Keratinocyte (primary cell): ENCODE results near the gene CAT. TPM values are rescaled to one million over a fixed set of nuclear protein-coding genes. Genes with fewer than 3 reads are reported as not detected.

Experiments used
- DNase-seq: peaks from one replicate; pipeline ENCODE4 v3.0.0-alpha.2; 2011; ENCODE audit warnings: low read depth, missing footprints, low spot score
- FAIRE-seq: peaks from 2 replicates; lab custom pipeline; 2011; peaks lifted over from hg19 to GRCh38; lab: Jason Lieb, UNC
- H2AFZ ChIP-seq: 2 replicates; pipeline ENCODE4 v1.6.0; 2012; ENCODE audit warnings: low read length, control low read depth, inconsistent platforms; ENCODE audit not compliant: control insufficient read depth
- H3K27ac ChIP-seq: 2 replicates; pipeline ENCODE4 v1.5.1; 2011; ENCODE audit warnings: low read length; ENCODE audit not compliant: control insufficient read depth, insufficient read depth
- H3K27me3 ChIP-seq: 3 replicates; pipeline ENCODE4 v1.6.0; 2011; ENCODE audit warnings: low read length; ENCODE audit not compliant: control insufficient read depth, insufficient read depth; ENCODE audit errors: extremely low read depth
- H3K36me3 ChIP-seq, 2 experiments: 2 replicates in 1 of 2; 3 replicates in 1 of 2; pipeline ENCODE4 v1.5.1; 2011; ENCODE audit warnings: low read length in 2 of 2, mild to moderate bottlenecking in 1 of 2; ENCODE audit not compliant: control insufficient read depth in 2 of 2, insufficient read depth in 2 of 2; ENCODE audit errors: extremely low read depth in 1 of 2
- H3K4me1 ChIP-seq: 3 replicates; pipeline ENCODE4 v1.5.1; 2011; ENCODE audit warnings: low read length; ENCODE audit not compliant: control insufficient read depth, insufficient read depth; ENCODE audit errors: extremely low read depth
- H3K4me2 ChIP-seq: 3 replicates; pipeline ENCODE4 v1.6.0; 2011; ENCODE audit warnings: low read depth, low read length; ENCODE audit not compliant: control insufficient read depth, insufficient read depth; ENCODE audit errors: extremely low read depth
- H3K4me3 ChIP-seq, 3 experiments: fragments of 200-600 bp in 1 of 3; sonication (generic) in 1 of 3; 2 replicates in 2 of 3; 3 replicates in 1 of 3; pipeline ENCODE4 v1.5.1; 2011 to 2016; ENCODE audit warnings: low read length in 3 of 3, mild to moderate bottlenecking in 3 of 3, control low read depth in 2 of 3, inconsistent platforms in 1 of 3, low read depth in 1 of 3, mixed read lengths in 1 of 3, mixed run types in 1 of 3, moderate library complexity in 1 of 3; ENCODE audit not compliant: control insufficient read depth in 2 of 3, insufficient read depth in 2 of 3; ENCODE audit errors: extremely low read depth in 1 of 3
- H3K79me2 ChIP-seq: 2 replicates; pipeline ENCODE4 v1.6.0; 2012; ENCODE audit warnings: low read length; ENCODE audit not compliant: control insufficient read depth, insufficient read depth
- H3K9ac ChIP-seq: 3 replicates; pipeline ENCODE4 v1.6.0; 2011; ENCODE audit warnings: low read length; ENCODE audit not compliant: control insufficient read depth, insufficient read depth; ENCODE audit errors: extremely low read depth
- H3K9me1 ChIP-seq: 3 replicates; pipeline ENCODE4 v1.6.0; 2011; ENCODE audit warnings: low read length; ENCODE audit not compliant: control insufficient read depth, insufficient read depth; ENCODE audit errors: extremely low read depth
- H3K9me3 ChIP-seq: 2 replicates; pipeline ENCODE4 v1.5.1; 2012; ENCODE audit warnings: low read depth, low read length; ENCODE audit not compliant: control insufficient read depth
- H4K20me1 ChIP-seq: 3 replicates; pipeline ENCODE4 v1.6.0; 2011; ENCODE audit warnings: low read length; ENCODE audit not compliant: control insufficient read depth, insufficient read depth; ENCODE audit errors: extremely low read depth
- CTCF ChIP-seq, 3 experiments: IDR thresholded peaks in 1 of 3; conservative IDR thresholded peaks in 1 of 3; optimal IDR thresholded peaks in 1 of 3; 2 replicates in 2 of 3; 3 replicates in 1 of 3; pipeline versions ENCODE3 to v1.5.1; 2011; ENCODE audit warnings: low read length in 3 of 3, mild to moderate bottlenecking in 3 of 3, moderate library complexity in 2 of 3, control low read depth in 1 of 3, inconsistent platforms in 1 of 3; ENCODE audit not compliant: insufficient read depth in 2 of 3; ENCODE audit errors: extremely low read depth in 1 of 3
- EZH2 ChIP-seq: IDR thresholded peaks from one replicate; pipeline ENCODE4 v1.6.1; 2012; ENCODE audit warnings: inconsistent platforms, mild to moderate bottlenecking, low read length, moderate library complexity
- dilution Hi-C: fragments of 300-500 bp; cut with MboI; formaldehyde crosslinking; loops from one replicate; pipeline ENCODE4 v1.7.0; 2020; ENCODE audit warnings: low sequenced_read_pairs; ENCODE audit not compliant: extremely low pct_ligation_motif_present
- polyA plus RNA-seq, 5 experiments: library from polyadenylated mRNA; depleted of rRNA in 3 of 5; stranded (reverse) in 3 of 5; stranded (forward) in 1 of 5; unstranded in 1 of 5; fragments of >200 nt; gene quantifications; 1 replicate in 1 of 5; 2 replicates in 3 of 5; 3 replicates in 1 of 5; pipeline versions ENCODE4 v1.2.1 to v1.2.3, GENCODE V29; 2011 to 2012; ENCODE audit warnings: missing spikeins in 2 of 5, low read depth in 1 of 5, low replicate concordance in 1 of 5

CAT gene
- polyA plus RNA-seq, 1 donor (not counting 4 experiments of a cell fraction or from before 2014, with no cell fraction given): 94.8 TPM

- no peak for FAIRE-seq
- H3K4me2 ChIP-seq: no peak overlapping the region
- dilution Hi-C loops: no loop called here
Measured at GRCh38 chr11:34413263-34413662, 25.5 kb upstream of the CAT start.

DNA sequence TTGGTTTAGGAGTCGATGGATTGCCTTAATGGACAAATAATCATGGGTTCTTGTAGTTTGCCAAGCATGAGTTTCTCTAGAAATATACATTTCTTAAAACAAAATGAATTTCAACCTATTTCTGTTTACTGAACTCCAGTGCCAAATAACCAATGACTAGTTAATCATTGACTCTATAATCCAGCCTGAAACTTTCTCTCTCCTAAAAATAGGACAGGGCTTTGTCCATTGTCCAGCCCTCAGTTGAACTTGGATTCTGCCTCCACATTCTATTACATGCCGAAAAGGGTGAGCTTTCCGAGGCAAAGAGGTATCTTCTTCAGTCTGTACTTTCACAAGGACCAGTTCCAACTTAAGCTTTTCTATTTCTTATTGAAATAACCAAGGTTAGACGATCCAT, 23.2 kb upstream of the CAT start:
- dilution Hi-C loops: no loop called here

More at GRCh38 chr11:34413263-34413662, 25.5 kb upstream of the CAT start:
- Histone ChIP-seq H3K36me3 (no peaks in the 10 kb centered on the region), H3K4me1 (no peaks in the 10 kb centered on the region), H3K4me3 (no peak overlapping the region), H3K9ac (no peak overlapping the region), H3K79me2 (no peaks in the 10 kb centered on the region), H4K20me1 (no peaks in the 10 kb centered on the region), H3K27ac (no peak overlapping the region), H3K9me1 (no peaks in the 10 kb centered on the region), H2AFZ (no peak overlapping the region), H3K9me3 (peaks cover 2% of the 10 kb centered on the region), H3K27me3 (no peaks in the 10 kb centered on the region)
- TF ChIP-seq CTCF (optimal IDR thresholded peaks at IDR 0.05 in 1 of 3, IDR thresholded peaks at IDR 0.05 in 1 of 3, conservative IDR thresholded peaks at IDR 0.05 in 1 of 3; ENCODE audit: extremely low read depth in 1 of 3, insufficient read depth in 2 of 3, low read length in 3 of 3): no peak
- no peak for TF ChIP-seq EZH2
- DNase-seq: no peak

More for the DNA sequence above, 23.2 kb upstream of the CAT start:
- FAIRE-seq: no peak
- Histone ChIP-seq H3K27me3 (no peaks in the 10 kb centered on the region), H2AFZ (no peak overlapping the region), H3K4me2 (no peak overlapping the region), H4K20me1 (no peaks in the 10 kb centered on the region), H3K4me3 (no peak overlapping the region), H3K9ac (no peak overlapping the region), H3K79me2 (no peaks in the 10 kb centered on the region), H3K9me1 (no peaks in the 10 kb centered on the region), H3K4me1 (no peaks in the 10 kb centered on the region), H3K36me3 (no peaks in the 10 kb centered on the region), H3K9me3 (peaks cover 2% of the 10 kb centered on the region), H3K27ac (no peak overlapping the region)
- TF ChIP-seq CTCF (optimal IDR thresholded peaks at IDR 0.05 in 1 of 3, IDR thresholded peaks at IDR 0.05 in 1 of 3, conservative IDR thresholded peaks at IDR 0.05 in 1 of 3; ENCODE audit: extremely low read depth in 1 of 3, insufficient read depth in 2 of 3, low read length in 3 of 3): no peak
- TF ChIP-seq EZH2: no peak
- no peak for DNase-seq
